GM21723 (cell line): ENCODE data around the gene SLC25A20.

Experiments used
- ATAC-seq: cut with Tn5 transposase; IDR thresholded peaks from one replicate; pipeline ENCODE4 v1.9.1; 2021; ENCODE audit warnings: mild to moderate bottlenecking, moderate library complexity; ENCODE audit not compliant: unreplicated experiment

Gene SLC25A20

DNA sequence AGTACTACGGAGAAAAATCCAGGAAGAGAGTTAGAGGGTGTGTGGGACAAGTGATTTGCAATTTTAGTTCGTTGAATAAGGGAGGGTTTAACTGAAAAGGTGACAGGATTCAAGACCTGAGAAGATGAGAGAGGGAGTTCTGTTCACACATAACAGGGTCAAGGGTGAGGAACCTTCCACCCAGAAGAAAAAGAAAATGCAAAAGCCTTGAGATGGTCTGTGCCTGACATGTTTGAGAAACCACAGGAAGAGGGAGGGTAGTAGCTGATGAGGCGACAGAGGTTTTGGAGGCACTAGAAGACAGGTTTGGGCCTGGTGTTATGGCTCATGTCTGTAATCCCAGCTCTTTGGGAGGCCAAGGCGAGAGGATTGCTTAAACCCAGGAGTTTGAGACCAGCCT lies 591 bp upstream of the SLC25A20 start:
- no peak for ATAC-seq

DNA sequence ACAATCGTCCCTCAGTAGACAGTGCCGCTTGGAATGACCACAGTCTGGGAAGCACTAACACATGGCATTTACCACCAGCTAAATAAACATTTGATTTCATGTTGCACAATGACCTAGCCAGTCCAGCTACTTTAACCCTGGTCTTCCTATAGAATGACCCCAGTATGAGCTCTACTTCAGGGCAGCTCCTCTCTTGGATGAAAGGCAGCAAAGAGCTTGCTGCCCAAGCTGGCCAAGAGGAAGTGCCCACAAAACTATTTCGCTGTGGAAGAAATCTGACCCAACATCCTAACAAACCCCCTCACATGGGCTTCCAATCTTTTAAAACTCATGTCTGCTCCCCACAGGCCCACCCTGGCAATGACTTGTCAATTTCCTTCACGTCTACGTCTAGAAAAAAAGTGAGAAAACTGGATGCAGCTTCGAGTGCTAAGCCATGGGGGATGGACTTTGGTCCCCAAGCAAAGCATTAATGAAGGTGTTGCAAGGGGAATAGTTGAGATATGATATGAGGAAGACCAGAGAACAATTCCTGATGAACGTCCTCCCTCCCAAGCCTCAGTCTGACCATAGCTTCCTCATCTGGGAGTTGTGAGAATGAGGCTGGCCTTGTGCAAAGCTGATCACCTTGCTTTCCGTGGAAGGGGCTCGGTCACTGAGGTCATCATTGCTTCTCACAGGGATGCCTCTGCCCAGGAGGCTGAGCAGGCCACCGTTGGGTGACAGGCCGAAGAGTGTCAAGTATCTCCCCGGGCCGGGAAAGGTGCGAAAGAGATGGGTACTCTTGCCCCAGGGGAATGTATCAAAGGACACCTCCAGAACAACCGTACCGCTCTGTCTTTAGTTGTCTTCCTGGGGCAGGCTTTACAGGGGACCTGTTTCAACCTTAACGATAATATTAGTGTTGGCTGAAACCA lies 964 bp downstream of the SLC25A20 start:
- peak; percentile 6 for ATAC-seq

DNA sequence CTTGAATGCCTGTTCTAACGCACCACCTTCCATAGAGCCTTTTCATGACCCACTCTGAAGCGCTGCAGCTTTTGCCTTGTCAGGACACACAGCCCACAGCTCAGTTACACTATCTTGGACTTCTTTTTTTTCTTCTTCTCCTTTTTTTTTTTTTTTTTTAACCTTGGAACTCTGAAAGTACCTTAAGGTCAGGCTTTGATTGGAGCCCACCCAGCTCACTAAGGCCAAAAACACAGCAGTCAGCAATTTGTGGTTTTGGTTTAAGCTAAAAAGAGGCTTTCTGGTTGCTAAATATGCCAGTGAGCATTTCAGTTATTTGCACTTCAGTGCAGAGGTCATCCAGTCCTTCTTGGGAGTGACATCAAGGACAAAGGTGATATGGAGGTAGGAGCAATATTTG lies 1.7 kb downstream of the SLC25A20 start:
- ATAC-seq, result no peak

DNA sequence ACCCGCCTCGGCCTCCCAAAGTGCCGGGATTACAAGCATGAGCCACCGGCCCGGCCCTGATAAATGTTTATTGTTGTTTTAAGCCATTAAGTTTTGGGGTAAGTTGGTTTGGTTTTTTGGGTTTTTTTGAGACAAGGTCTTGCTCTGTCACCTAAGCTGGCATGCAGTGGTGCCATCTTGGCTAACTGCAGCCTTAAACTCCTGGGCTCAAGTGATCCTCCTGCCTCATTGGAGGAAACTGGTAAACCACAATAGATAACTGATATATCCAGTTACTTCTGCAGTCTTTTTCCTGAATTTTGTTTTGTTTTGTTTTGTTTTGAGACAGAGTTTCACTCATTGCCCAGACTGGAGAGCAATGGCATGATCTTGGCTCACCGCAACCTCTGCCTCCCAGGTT lies 4.2 kb downstream of the SLC25A20 start:
- no peak for ATAC-seq

DNA sequence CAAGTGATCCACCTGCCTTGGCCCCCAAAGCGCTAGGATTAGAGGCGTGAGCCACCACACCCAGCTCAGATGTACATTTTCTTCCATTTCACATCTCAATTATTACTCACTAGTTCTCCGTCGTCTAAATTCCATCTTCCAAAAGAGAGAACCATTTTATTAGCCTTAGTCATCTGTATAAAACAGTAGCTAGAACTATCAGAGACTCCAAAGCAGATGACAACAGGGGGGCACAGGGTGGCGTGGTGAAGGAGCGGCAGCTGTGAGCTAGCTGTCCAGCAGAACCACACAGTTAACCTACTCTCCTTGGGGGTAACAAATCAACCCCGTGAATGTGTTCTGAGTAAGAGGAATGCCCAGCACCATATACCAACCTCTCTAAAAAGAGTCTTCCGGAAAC lies 7.1 kb downstream of the SLC25A20 start:
- ATAC-seq, result no peak

DNA sequence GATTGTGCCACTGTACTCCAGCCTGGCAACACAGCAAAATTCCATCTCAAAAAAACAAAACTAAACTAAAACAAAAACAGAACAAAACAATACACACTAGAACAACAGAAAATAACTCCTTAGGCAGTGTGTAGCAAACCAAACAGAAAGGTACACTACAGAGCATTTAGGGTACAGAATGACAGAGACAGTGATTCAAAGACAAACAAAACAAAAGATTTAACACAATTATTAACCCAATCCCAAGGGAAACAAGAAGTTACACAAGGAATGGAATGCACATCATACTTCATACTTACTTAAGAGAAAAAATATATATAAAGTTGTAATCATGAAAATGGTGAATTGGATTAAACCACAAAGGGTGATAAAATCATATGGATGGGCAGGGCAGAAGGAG lies 12.9 kb downstream of the SLC25A20 start:
- no peak for ATAC-seq

DNA sequence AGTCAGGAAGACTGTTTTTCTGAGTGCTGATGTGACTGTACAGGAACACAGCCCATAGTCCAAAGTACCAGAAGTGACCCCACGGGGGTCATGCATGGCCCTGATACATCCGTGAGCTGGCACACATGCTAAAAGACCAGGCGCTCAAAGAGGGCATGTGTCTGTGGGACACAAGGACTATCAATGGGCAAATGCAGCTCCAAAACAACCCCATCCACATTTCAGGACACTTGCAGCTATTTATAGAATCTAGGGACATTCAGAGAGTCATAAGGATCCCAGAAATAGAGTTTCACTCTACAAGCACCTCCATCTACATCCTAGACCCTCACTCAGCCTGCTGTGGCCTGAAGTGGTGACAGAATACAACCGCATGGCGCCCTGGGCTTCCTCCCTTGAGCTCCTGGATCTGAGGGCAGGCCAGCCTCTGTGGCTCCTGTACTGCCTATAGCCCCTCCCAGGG lies 17.0 kb downstream of the SLC25A20 start:
- no peak for ATAC-seq

DNA sequence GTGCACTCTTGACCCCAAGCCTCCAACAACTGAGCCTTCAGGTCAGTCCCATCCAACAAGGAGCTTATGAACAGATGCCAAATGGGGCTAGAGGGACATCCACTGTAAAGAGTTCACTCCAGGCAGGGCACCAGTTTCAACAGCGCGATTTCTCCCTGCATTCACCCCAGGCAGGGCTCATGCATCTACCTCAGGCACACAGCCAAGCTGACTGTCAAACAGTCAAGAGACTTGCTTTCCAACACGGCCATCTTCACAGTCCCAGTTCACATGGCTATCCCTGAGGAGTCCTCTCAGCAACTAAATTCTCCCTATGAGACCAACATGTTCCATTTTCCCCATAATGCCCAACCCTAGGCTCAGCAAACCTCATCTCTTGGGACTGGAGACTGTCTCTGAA lies 17.7 kb downstream of the SLC25A20 start:
- no peak for ATAC-seq

DNA sequence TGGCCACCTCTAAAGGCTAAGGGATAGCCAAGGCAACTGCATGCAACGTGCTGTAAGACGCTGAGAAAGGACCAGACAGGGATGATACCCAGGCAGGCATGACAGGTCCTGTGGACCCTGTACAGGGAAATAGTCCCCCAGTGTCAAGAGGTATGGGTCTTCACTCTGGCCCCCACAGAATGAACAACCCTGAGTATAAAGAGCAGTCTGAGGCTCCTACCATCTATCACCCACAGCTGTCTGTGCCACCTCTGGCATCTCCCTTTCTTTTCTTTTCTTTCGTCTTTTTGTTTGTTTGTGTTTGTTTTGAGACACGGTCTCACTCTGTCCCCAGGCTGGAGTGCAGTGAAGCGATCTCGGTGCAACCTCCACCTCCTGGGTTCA lies 18.7 kb downstream of the SLC25A20 start:
- ATAC-seq, result no peak

DNA sequence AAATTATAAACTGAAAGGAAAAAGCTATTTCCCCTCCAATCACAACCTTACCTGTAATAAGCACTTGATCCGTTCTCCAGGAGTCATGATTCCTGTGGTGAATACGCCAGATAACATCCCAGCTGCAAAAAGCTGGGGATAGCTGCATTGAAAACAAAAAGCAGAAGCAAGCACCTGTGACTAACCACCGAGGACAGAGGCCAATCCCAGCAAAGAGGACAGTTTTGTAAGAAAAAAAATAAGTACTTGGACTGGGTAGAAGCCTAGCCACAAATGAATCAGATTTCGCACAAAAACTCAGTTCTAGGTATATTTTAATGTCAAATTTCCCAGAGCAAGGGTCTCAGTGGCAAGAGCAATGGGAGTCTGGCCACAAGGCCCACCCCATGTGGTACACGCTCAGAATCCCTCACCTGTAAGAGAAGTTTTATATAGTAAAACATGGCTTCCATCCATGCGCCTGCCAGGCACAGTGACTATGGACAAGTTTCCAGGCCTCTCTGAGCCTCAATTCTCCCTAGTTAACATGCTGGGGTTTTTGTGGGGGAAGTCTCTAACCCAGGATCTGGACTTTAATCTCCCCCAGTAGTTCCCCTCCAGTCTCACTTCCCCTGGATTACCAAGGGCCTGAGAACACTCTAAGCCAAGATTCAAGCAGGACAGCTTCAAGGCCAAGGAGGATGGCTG lies 19.2 kb downstream of the SLC25A20 start:
- ATAC-seq, result no peak

DNA sequence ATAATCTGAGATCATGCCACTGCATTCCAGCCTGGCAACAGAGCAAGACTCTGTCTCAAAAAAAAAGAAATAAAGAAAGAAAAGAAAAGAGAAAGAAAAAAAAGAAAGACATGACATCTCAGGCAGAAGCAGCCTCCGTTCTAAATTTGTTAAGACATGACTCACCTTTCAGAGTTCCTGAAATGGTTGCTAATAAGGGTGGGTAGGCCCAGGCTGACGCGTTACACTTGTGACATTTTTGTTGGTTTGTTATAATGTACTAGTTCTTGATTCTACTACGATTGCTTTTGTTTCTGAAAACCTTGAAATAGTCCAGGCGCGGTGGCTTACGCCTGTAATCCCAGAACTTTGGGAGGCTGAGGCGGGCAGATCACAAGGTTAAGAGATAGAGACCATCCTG lies 21.0 kb downstream of the SLC25A20 start:
- no peak for ATAC-seq

DNA sequence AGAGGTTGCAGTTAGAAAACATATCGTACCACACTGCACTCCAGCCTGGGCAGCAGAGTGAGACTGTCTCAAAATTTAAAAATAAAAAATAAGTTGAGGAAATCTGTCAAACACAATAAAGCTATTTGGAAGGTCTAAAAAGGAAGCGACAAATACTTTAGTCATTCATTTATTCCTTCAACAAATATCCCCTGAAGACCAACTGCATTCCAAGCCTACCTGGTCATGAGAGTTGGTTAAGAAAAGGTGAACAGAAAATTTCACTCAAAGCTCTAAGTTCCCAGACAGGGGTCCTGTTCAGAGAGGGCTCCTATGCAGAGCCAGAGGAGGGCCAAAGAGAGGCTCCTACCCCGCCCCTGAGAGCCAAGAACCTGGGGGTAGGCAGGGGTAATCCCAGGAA lies 35.6 kb downstream of the SLC25A20 start:
- no peak for ATAC-seq

DNA sequence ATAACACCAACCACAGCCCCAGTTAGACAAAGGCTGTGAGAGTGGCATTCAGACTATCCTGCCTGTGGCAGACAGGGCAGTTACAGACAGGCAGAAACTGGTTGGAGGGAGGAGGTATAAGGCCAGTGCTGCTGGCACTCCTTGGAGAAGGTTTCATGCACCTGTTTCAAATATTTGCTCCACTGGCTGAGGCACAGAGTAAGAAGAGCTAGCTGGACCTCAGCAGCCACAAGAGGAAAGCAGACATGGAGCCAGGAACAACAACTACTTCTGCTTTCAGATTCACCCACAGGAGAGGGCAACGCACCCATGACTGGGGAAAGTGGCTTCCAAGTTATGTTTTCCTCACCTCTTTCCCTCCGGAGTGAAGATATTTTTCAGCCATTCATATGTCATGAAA lies 39.5 kb downstream of the SLC25A20 start:
- ATAC-seq, result no peak

DNA sequence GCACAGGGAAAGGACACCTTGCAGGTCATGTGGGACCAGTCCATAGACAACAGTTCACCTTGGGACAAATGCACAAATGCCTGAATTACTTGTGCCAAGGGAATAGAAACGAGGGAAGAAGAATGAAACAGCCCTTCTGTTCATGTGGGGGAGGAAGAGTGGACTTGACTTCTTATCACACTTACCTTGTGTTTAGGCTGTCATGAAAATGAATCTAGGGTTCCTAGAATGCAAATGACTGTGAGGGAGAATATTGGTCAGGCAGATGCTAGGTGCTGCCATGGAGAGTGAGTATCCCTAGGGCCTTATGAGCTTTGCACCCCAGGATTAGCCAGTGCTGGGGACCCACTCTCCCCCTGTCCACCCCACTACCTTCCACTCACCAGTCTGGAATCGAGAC lies 40.0 kb downstream of the SLC25A20 start:
- no peak for ATAC-seq

DNA sequence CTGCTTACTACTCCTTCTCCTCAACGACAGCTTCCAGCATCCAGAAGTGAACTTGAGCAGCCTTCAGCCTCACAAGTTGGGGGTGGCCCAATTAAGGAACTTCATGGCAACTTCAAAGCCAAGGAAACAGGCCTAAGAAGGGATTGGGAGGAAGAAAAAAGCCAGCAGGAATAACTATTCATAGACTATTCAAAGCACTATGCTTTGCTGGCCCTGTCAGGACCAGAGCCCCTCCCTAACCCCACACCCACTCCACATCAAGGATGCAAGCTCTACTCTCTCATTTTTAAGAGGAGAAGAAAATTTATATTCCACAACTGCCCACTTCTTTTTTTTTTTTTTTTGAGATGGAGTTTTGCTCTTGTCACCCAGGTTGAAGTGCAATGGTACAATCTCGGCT lies 41.0 kb downstream of the SLC25A20 start:
- no peak for ATAC-seq

DNA sequence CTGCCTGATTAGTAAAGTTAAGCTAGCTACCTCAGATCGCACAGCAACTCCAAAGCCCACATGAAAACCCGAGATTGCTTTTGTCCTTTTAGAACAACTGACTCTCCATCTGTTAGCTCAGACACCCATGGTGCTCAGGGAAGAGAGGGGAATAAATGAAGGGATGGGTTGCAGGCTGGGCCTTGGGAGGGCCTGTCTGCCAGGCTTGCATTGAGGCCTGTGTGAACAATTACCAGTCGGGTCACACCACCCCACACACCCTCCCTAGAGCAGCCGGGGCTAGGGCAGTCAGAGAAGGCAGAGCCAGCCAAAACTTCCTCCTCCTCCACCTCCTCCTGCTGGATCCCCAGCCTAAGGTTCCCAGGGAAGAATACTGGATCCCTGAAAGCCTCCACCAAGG lies 42.2 kb downstream of the SLC25A20 start:
- ATAC-seq, result no peak

DNA sequence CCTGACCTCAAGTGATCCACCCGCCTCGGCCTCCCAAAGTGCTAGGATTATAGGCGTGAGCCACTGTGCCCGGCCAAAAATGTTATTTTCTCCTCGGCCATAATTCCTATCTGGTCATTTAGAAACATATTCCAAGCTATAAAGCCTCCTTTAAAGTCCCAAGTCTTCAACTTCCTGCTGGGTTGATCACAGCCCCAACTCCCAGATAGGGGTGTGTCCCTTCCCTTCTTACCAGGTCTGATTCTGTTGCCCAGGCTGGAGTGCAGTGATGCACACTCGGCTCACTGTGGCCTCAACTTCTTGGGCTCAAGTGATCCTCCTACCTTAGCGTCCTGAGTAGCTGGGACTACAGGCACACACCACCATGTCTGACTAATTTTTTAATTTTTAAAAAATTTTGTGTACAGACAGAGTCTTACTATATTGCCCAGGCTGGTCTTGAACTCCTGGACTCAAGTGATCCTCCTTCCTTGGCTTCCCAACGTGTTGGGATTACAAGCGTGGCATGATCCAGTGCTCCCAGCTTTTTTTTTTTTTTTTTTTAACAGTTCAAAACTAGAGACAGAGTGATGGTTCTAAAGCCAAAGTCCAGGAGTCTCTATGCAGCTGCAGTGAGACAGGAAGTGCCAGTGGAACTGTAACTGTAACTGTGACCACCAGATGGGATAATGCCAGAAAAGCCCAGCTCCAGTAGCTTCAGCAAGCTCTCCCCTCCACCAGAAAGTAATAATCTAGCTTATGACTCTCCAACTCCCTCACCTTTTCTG lies 42.8 kb downstream of the SLC25A20 start:
- no peak for ATAC-seq

DNA sequence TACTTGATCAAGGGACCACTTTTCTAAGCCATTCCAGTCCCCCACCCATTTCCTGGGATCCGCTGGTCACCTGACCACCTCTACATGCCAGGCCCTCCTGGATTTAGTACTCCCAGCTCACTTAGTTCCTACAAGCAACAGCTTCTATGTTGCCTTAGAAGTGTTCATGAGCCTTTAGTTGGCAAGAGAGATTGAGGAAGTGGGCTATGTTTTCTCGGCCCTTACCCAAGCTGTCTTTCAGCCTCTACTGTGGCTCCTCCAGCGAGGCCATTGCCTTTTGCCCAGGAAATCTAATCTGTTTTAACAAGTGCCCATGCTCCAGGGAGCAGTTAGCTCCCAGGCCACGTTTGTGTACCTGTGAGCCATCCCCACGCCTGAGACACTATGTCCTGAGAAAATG lies 46.5 kb downstream of the SLC25A20 start:
- no peak for ATAC-seq

DNA sequence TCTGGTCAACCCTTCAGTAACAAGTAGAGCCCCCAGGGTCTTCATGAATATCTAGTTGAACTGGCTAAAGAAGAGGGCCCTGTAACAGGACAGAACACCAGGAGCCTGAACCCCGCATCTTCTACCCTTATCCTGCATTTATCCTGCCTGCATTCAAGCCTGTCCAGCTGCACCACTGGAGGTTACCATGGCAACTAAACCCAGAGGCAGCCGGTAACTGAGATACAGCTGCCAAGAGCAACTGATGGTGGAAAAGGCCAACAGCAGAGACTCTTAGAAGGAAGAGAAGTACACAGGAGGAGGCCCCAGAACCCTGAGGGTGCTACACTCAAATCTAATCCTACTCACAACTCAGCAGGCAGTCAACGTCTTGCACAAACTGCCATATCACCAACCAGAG lies 47.3 kb downstream of the SLC25A20 start:
- ATAC-seq, result no peak

DNA sequence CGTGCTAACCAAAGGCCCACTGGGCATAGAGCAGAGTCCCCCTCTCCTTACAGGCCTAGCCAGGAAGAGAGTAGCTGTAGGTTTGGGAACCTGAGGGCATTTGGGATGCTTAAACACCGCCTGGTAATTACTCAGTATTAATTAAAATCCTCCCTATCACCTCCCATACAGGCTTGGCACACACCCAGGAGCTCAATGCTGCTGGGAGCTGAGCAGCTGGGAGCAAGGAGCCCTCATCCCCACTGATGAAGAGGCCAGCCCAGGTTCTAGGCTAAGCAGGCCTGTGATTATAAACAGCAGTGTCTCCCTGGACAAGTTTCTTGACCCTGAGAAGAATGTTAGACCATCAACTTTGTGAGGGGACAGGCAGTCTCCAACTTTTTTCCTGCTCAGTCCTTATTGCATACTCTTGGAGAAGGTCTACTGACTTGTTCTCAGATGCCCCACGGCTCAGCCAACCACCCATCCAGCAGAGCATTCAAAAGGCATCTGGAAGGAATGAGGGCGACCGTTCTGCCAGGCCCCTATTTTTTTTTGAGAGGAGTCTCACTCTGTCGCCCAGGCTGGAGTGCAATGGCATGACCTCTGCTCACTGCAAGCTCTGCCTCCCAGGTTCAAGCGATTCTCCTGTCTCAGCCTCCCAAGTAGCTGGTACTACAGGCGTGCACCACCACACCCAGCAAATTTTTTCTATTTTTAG lies 49.7 kb downstream of the SLC25A20 start:
- no peak for ATAC-seq
